Sigmoid colon (tissue), 7 donors: ENCODE data around the gene AHNAK. TPM values are rescaled to one million over a fixed set of nuclear protein-coding genes. Genes with fewer than 3 reads are reported as not detected.

ENCODE experiments used
- DNase-seq: peaks from one replicate; pipeline ENCODE4 v3.0.0-alpha.2; 2019
- H3K27ac ChIP-seq, 4 donors: fragments of 200-600 bp; sonication (generic); one replicate each; pipeline ENCODE4 v1.5.1; 2016 to 2019; ENCODE audit warnings: mild to moderate bottlenecking in 1 of 4
- H3K27me3 ChIP-seq, 3 donors: fragments of 200-600 bp; sonication (generic); one replicate each; pipeline ENCODE4 v1.5.1; 2019; ENCODE audit warnings: mild to moderate bottlenecking in 1 of 3
- H3K36me3 ChIP-seq, 4 donors: fragments of 200-600 bp; sonication (generic); one replicate each; pipeline ENCODE4 v1.5.1; 2016 to 2019
- H3K4me1 ChIP-seq, 4 donors: fragments of 200-600 bp; sonication (generic); one replicate each; pipeline ENCODE4 v1.5.1; 2017 to 2019
- H3K4me3 ChIP-seq, 4 donors: fragments of 200-600 bp; sonication (generic); one replicate each; pipeline ENCODE4 v1.5.1; 2017 to 2019; ENCODE audit warnings: mild to moderate bottlenecking in 2 of 4, moderate library complexity in 1 of 4
- H3K9me3 ChIP-seq, 4 donors: fragments of 200-600 bp in 3 of 4; sonication (generic) in 3 of 4; one replicate each; pipeline versions ENCODE4 v1.5.1 to v1.6.1; 2013 to 2019
- CTCF ChIP-seq, 4 experiments: fragments of 450-650 bp in 3 of 4; fragments of 200-600 bp in 1 of 4; IDR thresholded peaks; one replicate each; pipeline ENCODE4 v1.5.1; 2016 to 2019; ENCODE audit warnings: antibody characterized with exemption in 4 of 4, mild to moderate bottlenecking in 3 of 4, moderate library complexity in 2 of 4
- EP300 ChIP-seq, 4 donors: sonication (generic); formaldehyde crosslinking; IDR thresholded peaks; one replicate each; pipeline ENCODE4 v1.6.1; 2017; ENCODE audit warnings: antibody characterized with exemption in 4 of 4
- POLR2A ChIP-seq, 2 donors: fragments of 450-650 bp; IDR thresholded peaks; one replicate each; pipeline ENCODE4 v1.6.1; 2016; ENCODE audit warnings: antibody characterized with exemption in 2 of 2, mild to moderate bottlenecking in 2 of 2, moderate library complexity in 2 of 2
- POLR2AphosphoS5 ChIP-seq, 4 donors: sonication (generic); formaldehyde crosslinking; IDR thresholded peaks; one replicate each; pipeline ENCODE4 v1.6.1; 2017; ENCODE audit warnings: antibody characterized with exemption in 4 of 4
- WGBS, 2 donors: extraction: QIAGEN DNeasy Blood & Tissue Kit; methylation state at CpG; one replicate each; pipeline ENCODE4 v1.1.7; 2013; 5-methylcytosine and 5-hydroxymethylcytosine counted together
- intact Hi-C: fragments of 100-400 bp; cut with DNase I; formaldehyde crosslinking; loops from one replicate; pipeline ENCODE4 v1.15.1; 2023
- polyA plus RNA-seq, 3 donors: library from polyadenylated mRNA; stranded (reverse); fragments of 200-250 nt; gene quantifications; one replicate each; pipeline ENCODE4 v1.2.3, GENCODE V29; 2013
- total RNA-seq, 4 donors: library from RNA; depleted of rRNA; stranded (reverse); fragments of >200 nt; gene quantifications; one replicate each; pipeline ENCODE4 v1.1.0, GENCODE V29; 2016
- donor health status: healthy with polysubstance abuse.
- donor health status: Bipolar disorder and iron deficiency.
- donor health status: healthy.

The AHNAK gene
- total and polyA plus RNA-seq, 7 donors, result 82.3 to 1,294 (median 751) TPM

- no peaks in the 10 kb centered on the region for H3K9me3 ChIP-seq
- H3K4me1 ChIP-seq, result peaks cover 0 to 23% (median 22%) of the 10 kb centered on the region in 4 donors
- intact Hi-C loops, result no loop called here
- no peak for DNase-seq
- 91 to 94% methylated on average over 4 of the region's 4 CpGs for WGBS, 2 donors
- H3K27ac ChIP-seq, result no peak overlapping the region
- TF ChIP-seq CTCF (IDR thresholded peaks at IDR 0.05) (no peak), EP300 (IDR thresholded peaks at IDR 0.05) (no peak), POLR2AphosphoS5 (IDR thresholded peaks at IDR 0.05) (no peak), POLR2A (IDR thresholded peaks at IDR 0.05) (no peak)
- no peaks in the 10 kb centered on the region for H3K36me3 ChIP-seq
- H3K27me3 ChIP-seq, result no peaks in the 10 kb centered on the region
- no peak overlapping the region for H3K4me3 ChIP-seq
Measured at GRCh38 chr11:62492586-62492985, 54.0 kb downstream of the AHNAK start.

GRCh38 chr11:62491571-62492329 is 54.9 kb downstream of the AHNAK start:
- no peaks in the 10 kb centered on the region for H3K36me3 ChIP-seq
- TF ChIP-seq POLR2AphosphoS5 (IDR thresholded peaks at IDR 0.05) (no peak), POLR2A (IDR thresholded peaks at IDR 0.05) (no peak), EP300 (IDR thresholded peaks at IDR 0.05) (no peak), CTCF (IDR thresholded peaks at IDR 0.05) (no peak)
- intact Hi-C loops, result no loop called here
- 80 to 87% methylated on average over 9 of the region's 9 CpGs for WGBS, 2 donors
- H3K27me3 ChIP-seq, result no peaks in the 10 kb centered on the region
- no peak overlapping the region for H3K4me3 ChIP-seq
- H3K9me3 ChIP-seq, result no peaks in the 10 kb centered on the region
- peaks cover 0 to 26% (median 25%) of the 10 kb centered on the region in 4 donors for H3K4me1 ChIP-seq
- no peak overlapping the region for H3K27ac ChIP-seq
- DNase-seq, result no peak

- peaks cover 0 to 32% (median 25%) of the 10 kb centered on the region in 4 donors for H3K4me1 ChIP-seq
- H3K4me3 ChIP-seq, result no peak overlapping the region
- no peak for DNase-seq
- intact Hi-C loops, result no loop called here
- no peaks in the 10 kb centered on the region for H3K9me3 ChIP-seq
- WGBS, 2 donors, result 93 to 96% methylated on average over 4 of the region's 4 CpGs
- H3K27ac ChIP-seq, result peak overlapping the region in 3 of 4 donors; percentile 43 to 69 (median 65)
- TF ChIP-seq CTCF (IDR thresholded peaks at IDR 0.05) (no peak), POLR2A (IDR thresholded peaks at IDR 0.05) (no peak), EP300 (IDR thresholded peaks at IDR 0.05) (no peak), POLR2AphosphoS5 (IDR thresholded peaks at IDR 0.05) (no peak)
- H3K27me3 ChIP-seq, result no peaks in the 10 kb centered on the region
- no peaks in the 10 kb centered on the region for H3K36me3 ChIP-seq
Measured at GRCh38 chr11:62489204-62489603, 57.4 kb downstream of the AHNAK start.

- peaks cover 0 to 32% (median 25%) of the 10 kb centered on the region in 4 donors for H3K4me1 ChIP-seq
- H3K9me3 ChIP-seq, result no peaks in the 10 kb centered on the region
- DNase-seq, result no peak
- TF ChIP-seq POLR2AphosphoS5 (IDR thresholded peaks at IDR 0.05) (no peak), EP300 (IDR thresholded peaks at IDR 0.05) (no peak), CTCF (IDR thresholded peaks at IDR 0.05) (no peak)
- no peaks in the 10 kb centered on the region for H3K36me3 ChIP-seq
- H3K27me3 ChIP-seq, result no peaks in the 10 kb centered on the region
- no peak overlapping the region for H3K4me3 ChIP-seq
- intact Hi-C loops, result no loop called here
- 51 to 52% methylated on average over 19 of the region's 19 CpGs for WGBS, 2 donors
- peak overlapping the region in 3 of 4 donors; percentile 61 to 69 (median 65) for H3K27ac ChIP-seq
Measured at GRCh38 chr11:62487738-62488551, 58.7 kb downstream of the AHNAK start.
